Astrocyte (in vitro differentiated cells and primary cell): ENCODE measurements around the gene ENTPD5.

Experiments used
- EZH2 ChIP-seq: IDR thresholded peaks from 2 replicates; pipeline ENCODE4 v1.6.1; 2012; ENCODE audit warnings: mild to moderate bottlenecking, low read length, inconsistent platforms; ENCODE audit not compliant: insufficient read depth
- TF ChIP-seq, protein P1 (sequence below): IDR thresholded peaks from 2 replicates; pipeline ENCODE4 v1.5.1; 2011; ENCODE audit warnings: low read depth, mild to moderate bottlenecking, inconsistent platforms, low read length, moderate library complexity; ENCODE audit not compliant: insufficient read depth

DNA sequence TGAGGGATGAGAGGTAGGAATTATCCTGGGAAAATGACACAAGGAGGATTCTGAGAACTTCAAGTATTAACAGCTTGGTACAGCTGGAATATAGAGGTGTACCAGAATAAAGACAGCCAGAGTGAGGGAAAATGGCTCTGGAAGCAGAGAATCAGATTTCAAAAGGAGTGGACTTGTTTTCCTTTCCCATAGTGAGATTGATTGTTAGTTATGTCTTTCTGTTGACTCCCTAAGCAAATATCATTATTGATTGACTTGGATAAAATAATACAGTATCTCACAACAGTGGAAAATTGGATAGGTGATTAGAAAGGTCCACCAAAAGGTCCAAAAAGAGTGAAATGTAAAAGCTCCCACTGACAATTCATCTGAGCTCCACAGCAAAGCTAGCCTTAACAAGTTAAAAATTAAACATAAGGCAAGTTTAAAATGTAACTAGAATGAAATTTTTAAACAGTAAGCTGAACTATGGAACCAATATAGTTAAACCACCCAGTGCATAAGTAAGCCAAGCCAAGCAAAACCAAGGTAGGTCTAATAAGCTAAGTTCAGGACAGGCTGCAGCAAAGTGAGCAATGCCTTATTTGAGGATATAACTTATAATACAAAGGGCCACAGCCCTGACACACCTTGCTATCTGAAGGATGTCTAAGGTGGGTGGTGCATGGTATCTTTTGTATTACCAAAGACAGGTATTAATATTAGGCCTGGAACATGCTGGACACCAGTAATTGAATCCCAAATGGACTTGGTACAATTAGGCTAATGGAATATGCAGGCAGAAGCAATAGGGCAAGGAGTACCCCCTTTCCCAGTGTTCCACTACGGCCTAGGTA, 21.8 kb downstream of the ENTPD5 start:
- no peak for TF ChIP-seq EZH2
- TF ChIP-seq, protein P1, sequence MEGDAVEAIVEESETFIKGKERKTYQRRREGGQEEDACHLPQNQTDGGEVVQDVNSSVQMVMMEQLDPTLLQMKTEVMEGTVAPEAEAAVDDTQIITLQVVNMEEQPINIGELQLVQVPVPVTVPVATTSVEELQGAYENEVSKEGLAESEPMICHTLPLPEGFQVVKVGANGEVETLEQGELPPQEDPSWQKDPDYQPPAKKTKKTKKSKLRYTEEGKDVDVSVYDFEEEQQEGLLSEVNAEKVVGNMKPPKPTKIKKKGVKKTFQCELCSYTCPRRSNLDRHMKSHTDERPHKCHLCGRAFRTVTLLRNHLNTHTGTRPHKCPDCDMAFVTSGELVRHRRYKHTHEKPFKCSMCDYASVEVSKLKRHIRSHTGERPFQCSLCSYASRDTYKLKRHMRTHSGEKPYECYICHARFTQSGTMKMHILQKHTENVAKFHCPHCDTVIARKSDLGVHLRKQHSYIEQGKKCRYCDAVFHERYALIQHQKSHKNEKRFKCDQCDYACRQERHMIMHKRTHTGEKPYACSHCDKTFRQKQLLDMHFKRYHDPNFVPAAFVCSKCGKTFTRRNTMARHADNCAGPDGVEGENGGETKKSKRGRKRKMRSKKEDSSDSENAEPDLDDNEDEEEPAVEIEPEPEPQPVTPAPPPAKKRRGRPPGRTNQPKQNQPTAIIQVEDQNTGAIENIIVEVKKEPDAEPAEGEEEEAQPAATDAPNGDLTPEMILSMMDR = no peak
